Ishikawa (cell line): ENCODE results near the gene SLC4A1AP.

Source experiments
- CEBPB ChIP-seq: IDR thresholded peaks from 2 replicates; pipeline ENCODE4 v1.6.1; 2012
- CREB1 ChIP-seq: IDR thresholded peaks from 2 replicates; pipeline ENCODE4 v1.6.1; 2012; ENCODE audit warnings: low read depth
- EGR1 ChIP-seq: IDR thresholded peaks from 2 replicates; pipeline ENCODE4 v1.6.1; 2012
- EP300 ChIP-seq: IDR thresholded peaks from 2 replicates; pipeline ENCODE4 v1.6.1; 2012; ENCODE audit warnings: borderline replicate concordance
- FOXM1 ChIP-seq: IDR thresholded peaks from 2 replicates; pipeline ENCODE4 v1.6.1; 2012; ENCODE audit warnings: low read depth, borderline replicate concordance
- MAX ChIP-seq: IDR thresholded peaks from 2 replicates; pipeline ENCODE4 v1.6.1; 2012
- NFIC ChIP-seq: IDR thresholded peaks from 2 replicates; pipeline ENCODE4 v1.6.1; 2012
- RAD21 ChIP-seq: IDR thresholded peaks from 2 replicates; pipeline ENCODE4 v1.6.1; 2012; ENCODE audit warnings: low read depth
- REST ChIP-seq: IDR thresholded peaks from 2 replicates; pipeline ENCODE4 v1.6.1; 2012; ENCODE audit warnings: low read depth, mild to moderate bottlenecking
- TAF1 ChIP-seq: IDR thresholded peaks from 2 replicates; pipeline ENCODE4 v1.6.1; 2012; ENCODE audit warnings: low read depth, mild to moderate bottlenecking
- TCF12 ChIP-seq: IDR thresholded peaks from 2 replicates; pipeline ENCODE4 v1.6.1; 2012; ENCODE audit warnings: low read depth
- TEAD4 ChIP-seq: IDR thresholded peaks from 2 replicates; pipeline ENCODE4 v1.6.1; 2012
- USF1 ChIP-seq: IDR thresholded peaks from 2 replicates; pipeline ENCODE4 v1.6.1; 2012
- YY1 ChIP-seq: IDR thresholded peaks from 2 replicates; pipeline ENCODE4 v1.6.1; 2012; ENCODE audit warnings: low read depth
- ZBTB7A ChIP-seq: IDR thresholded peaks from 2 replicates; pipeline ENCODE4 v1.6.1; 2012; ENCODE audit warnings: low read depth

The SLC4A1AP gene

GRCh38 chr2:27709960-27710575, 46.4 kb downstream of the SLC4A1AP start:
- TF ChIP-seq NFIC (no peak), RAD21 (no peak), REST (no peak), CEBPB (no peak), ZBTB7A (no peak), EP300 (no peak), TEAD4 (no peak), CREB1 (no peak), FOXM1 (no peak), MAX (no peak), USF1 (no peak), TAF1 (no peak), YY1 (no peak), EGR1 (no peak), TCF12 (no peak)

GRCh38 chr2:27710640-27711430, 47.1 kb downstream of the SLC4A1AP start:
- TF ChIP-seq EP300, result no peak
- TF ChIP-seq TEAD4, result no peak

- no peak for TF ChIP-seq REST
- TF ChIP-seq CEBPB, result no peak
These were observed 48.1 kb downstream of the SLC4A1AP start for GRCh38 chr2:27711804-27712203.

- TF ChIP-seq TAF1, result no peak
These were observed 48.8 kb downstream of the SLC4A1AP start for GRCh38 chr2:27712522-27712921.

GRCh38 chr2:27713201-27713600, 49.5 kb downstream of the SLC4A1AP start:
- TF ChIP-seq USF1 (no peak), TEAD4 (no peak), ZBTB7A (no peak), MAX (no peak), YY1 (no peak), CEBPB (no peak), TCF12 (no peak), TAF1 (no peak), RAD21 (no peak)

GRCh38 chr2:27714053-27714452, 50.4 kb downstream of the SLC4A1AP start:
- TF ChIP-seq YY1, result no peak
- no peak for TF ChIP-seq TAF1
- no peak for TF ChIP-seq USF1
- no peak for TF ChIP-seq EGR1
- no peak for TF ChIP-seq ZBTB7A
- no peak for TF ChIP-seq EP300
- no peak for TF ChIP-seq TEAD4
- TF ChIP-seq FOXM1, result no peak
- TF ChIP-seq REST, result no peak
- no peak for TF ChIP-seq CEBPB
- no peak for TF ChIP-seq MAX
- no peak for TF ChIP-seq NFIC
- TF ChIP-seq CREB1, result no peak
- TF ChIP-seq TCF12, result no peak
- TF ChIP-seq RAD21, result no peak
